Sigmoid colon (tissue), 4 donors: ENCODE results near the gene ATXN7.

Experiments used
- CTCF ChIP-seq, 4 experiments: fragments of 450-650 bp in 3 of 4; fragments of 200-600 bp in 1 of 4; IDR thresholded peaks; one replicate each; pipeline ENCODE4 v1.5.1; 2016 to 2019; ENCODE audit warnings: antibody characterized with exemption in 4 of 4, mild to moderate bottlenecking in 3 of 4, moderate library complexity in 2 of 4
- EP300 ChIP-seq, 4 donors: sonication (generic); formaldehyde crosslinking; IDR thresholded peaks; one replicate each; pipeline ENCODE4 v1.6.1; 2017; ENCODE audit warnings: antibody characterized with exemption in 4 of 4
- POLR2A ChIP-seq, 2 donors: fragments of 450-650 bp; IDR thresholded peaks; one replicate each; pipeline ENCODE4 v1.6.1; 2016; ENCODE audit warnings: antibody characterized with exemption in 2 of 2, mild to moderate bottlenecking in 2 of 2, moderate library complexity in 2 of 2
- POLR2AphosphoS5 ChIP-seq, 4 donors: sonication (generic); formaldehyde crosslinking; IDR thresholded peaks; one replicate each; pipeline ENCODE4 v1.6.1; 2017; ENCODE audit warnings: antibody characterized with exemption in 4 of 4

- TF ChIP-seq CTCF (IDR thresholded peaks at IDR 0.05) (no peak), POLR2AphosphoS5 (IDR thresholded peaks at IDR 0.05) (no peak), POLR2A (IDR thresholded peaks at IDR 0.05) (no peak), EP300 (IDR thresholded peaks at IDR 0.05) (no peak)
Observed at GRCh38 chr3:64002233-64002632, 138.6 kb downstream of the ATXN7 start.
